HG02588 (cell line): ENCODE results near the gene THOC5.
"Not testable (repeated sequence)": the region's sequence is repeated elsewhere in the genome, so short reads cannot be mapped to it uniquely, and the experiment has no call there.

Experiments
- ATAC-seq: cut with Tn5 transposase; IDR thresholded peaks from one replicate; pipeline ENCODE4 v1.9.1; 2021; ENCODE audit warnings: mild to moderate bottlenecking, moderate library complexity; ENCODE audit not compliant: unreplicated experiment

The THOC5 gene

DNA sequence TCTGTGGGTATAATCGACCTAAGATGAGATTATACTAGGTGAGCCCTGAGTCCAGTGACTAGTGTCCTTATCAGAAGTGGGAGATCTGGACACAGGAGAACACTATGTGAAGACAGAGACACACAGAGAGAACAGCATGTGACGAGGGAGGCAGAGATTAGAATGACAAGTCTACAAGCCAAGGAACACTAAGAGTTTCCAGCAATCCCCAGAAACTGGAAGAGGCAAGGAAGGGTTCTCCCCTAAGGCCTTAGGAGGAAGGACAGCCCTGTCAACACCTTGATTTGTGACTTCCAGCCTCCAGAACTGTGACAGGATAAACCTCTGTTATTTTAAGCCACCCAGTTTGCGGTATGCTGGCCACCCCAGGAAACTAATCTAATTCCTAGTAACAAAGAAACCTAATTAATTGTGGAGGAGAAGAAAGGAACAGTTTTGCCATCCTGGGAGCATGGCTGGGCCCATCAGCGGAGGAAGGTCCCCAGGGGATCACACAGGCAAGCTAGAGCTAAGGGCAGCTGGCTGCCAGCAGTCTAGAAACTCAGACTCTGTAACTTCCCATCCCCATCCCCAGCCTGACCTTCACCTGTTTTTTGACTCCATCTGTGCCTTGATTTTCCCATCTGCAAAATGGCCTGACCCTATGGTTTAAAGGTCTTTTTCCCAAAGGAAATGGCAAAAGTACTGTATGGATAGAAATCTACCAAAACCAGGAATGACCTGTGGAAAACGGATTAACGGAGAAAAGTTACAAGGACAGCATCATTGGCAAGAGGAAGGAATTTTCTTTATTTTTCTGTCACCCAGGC is 10.3 kb upstream of the THOC5 start:
- ATAC-seq = no peak

DNA sequence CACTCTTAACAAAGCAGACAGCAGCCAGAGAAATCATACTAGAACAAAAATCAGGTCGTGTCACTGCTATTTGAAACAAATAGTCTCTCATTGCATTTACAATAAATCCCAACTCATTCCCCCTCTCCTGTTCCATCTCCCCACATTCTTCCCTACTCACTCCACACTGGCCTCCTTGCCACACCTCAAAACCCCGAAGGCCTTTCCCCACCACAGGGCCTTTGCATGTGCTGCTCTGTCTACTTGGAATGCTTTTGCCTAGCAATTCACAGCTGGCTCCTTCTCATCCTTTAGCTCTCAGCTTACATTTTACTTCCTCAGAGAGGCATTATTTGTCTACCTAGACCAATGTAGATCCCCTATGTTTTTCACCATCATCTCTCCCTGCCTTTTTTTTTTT is 6.3 kb upstream of the THOC5 start:
- no peak for ATAC-seq

- ATAC-seq = no peak
Observed at GRCh38 chr22:29559030-29559429, 5.5 kb upstream of the THOC5 start.

- ATAC-seq = no peak
Observed at GRCh38 chr22:29555065-29555644, 1.6 kb upstream of the THOC5 start.

- ATAC-seq = not testable (repeated sequence)
Observed at GRCh38 chr22:29552357-29552756, 1.2 kb downstream of the THOC5 start.

GRCh38 chr22:29550005-29550404 is 3.6 kb downstream of the THOC5 start:
- ATAC-seq = no peak

DNA sequence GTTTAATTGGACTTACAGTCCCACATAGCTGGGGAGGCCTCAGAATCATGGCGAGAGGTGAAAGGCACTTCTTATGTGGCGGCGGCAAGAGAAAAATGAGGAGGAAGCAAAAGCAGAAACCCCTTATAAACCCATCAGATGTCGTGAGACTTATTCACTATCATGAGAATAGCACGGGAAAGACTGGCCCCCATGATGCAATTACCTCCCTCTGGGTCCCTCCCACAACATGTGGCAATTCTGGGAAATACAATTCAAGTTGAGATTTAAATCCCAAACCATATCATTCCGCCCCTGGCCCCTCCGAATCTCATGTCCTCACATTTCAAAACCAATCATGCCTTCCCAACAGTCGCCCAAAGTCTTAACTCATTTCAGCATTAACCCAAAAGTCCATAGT is 8.5 kb downstream of the THOC5 start:
- ATAC-seq = not testable (repeated sequence)

- no peak for ATAC-seq
Observed at GRCh38 chr22:29541845-29542244, 11.7 kb downstream of the THOC5 start.

DNA sequence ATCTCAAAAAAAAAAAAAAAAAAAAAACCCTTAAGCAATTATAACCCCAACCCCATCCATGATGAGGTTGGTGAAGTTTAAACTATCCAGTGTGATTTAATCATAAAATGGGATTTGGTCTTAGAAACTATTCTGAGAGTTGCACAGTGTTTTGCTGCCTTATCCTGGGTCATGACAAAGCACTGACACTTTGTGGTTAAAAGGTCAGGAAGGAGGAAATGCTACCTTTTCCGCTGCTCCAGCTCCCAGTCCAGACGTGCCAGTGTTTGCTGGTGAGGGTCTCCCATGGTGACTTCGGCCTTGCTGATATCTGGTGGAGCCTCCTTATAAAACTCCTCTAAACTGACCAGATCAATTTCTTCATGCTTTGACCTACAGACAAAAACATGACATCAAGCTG is 14.5 kb downstream of the THOC5 start:
- ATAC-seq = no peak

GRCh38 chr22:29536411-29536810 is 17.1 kb downstream of the THOC5 start:
- ATAC-seq = no peak

- ATAC-seq = no peak
Observed at GRCh38 chr22:29531419-29531818, 22.1 kb downstream of the THOC5 start.

- no peak for ATAC-seq
Observed at GRCh38 chr22:29530716-29531115, 22.8 kb downstream of the THOC5 start.

DNA sequence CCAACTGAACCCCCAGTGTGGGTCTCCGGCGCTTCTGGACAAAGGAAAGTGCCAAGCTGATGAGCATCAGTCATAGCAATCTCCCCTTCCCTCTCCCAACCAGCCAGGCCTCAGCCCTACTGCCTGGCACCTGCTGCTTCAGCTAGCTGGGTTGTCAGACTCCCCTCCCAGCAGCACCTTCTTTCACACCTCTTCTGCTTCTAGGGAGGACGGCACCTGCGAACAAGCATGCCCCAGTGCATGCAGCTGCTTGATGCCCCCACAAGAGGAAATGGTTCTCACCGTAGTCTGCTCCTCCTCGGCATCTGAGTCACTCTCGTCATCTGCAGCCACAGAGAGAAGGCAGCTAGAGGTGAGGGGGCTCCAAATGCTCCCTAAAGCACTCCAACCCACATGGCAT is 25.4 kb downstream of the THOC5 start:
- no peak for ATAC-seq

DNA sequence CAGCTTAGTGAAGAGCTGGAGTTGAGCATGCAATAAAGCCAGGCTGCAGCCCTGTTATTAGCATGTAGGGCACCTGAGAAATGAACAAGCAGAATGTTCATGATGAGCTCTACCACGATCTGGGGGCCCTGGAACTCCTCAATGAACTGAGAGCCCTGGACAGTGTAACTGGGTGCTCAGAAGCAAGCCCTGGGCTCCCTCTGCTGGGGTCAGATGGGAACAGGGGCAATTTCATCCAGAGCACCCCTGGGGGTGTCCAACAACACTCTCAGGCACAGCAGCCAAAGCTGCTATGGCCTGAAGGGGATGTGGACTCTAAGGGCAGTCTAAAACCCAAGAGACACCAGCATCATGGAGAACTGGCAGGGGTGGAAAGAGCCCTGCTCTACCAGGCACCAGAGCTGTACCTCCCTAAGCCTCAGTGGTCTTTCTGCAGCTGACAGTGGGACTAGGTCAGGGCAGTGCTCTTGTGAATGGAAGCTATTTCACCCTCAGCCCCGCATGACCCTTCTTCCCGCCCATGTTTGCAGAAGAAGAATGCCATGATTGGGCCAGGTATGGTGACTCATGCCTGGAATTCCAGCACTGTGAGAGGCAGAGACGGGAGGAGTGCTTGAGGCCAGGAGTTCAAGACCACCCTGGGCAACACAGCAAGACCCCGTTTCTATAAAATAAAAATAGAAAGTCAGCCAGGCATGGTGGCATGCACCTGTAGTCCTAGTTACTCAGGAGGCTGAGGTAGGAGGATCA is 28.9 kb downstream of the THOC5 start:
- no peak for ATAC-seq

GRCh38 chr22:29523761-29524160 is 29.8 kb downstream of the THOC5 start:
- ATAC-seq = no peak

- no peak for ATAC-seq
Observed at GRCh38 chr22:29521526-29521925, 32.0 kb downstream of the THOC5 start.

DNA sequence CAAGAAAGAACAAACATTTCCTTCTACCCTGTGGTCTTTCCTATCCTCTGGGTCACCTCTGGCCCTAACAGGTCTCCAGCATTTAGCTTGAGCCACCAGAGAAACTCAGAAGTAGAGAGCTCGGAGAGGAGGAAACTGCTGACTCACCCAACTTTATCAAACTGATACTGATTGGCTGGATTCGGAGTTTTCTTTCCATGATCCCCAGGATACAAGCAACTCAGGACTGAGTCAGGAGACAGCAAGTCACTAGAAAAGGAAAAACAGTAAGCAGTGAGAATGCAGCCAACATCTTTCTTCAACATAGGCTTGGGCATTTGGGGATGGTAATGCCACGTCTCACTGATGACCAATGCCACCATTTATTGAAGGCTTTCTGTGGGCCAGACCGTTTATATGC is 32.7 kb downstream of the THOC5 start:
- no peak for ATAC-seq

DNA sequence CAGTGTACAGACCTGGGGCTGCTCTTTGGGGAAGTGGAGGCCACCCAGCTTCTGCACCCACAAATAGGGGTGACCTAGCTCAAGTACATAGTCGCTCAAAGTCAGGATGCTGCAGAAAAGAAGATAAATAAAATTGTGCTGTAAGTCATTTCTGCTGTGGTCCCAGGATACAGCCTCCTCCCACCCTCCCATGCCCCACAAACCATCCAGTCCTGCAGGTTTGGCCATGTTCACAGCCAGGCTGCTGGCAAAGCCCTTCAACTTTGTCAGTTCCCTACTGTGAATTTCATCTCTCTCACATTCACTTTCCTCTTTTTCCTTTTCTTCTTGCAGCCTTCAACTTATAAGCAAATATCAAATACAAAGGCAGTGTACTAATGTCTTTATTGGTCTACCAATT is 33.6 kb downstream of the THOC5 start:
- ATAC-seq = no peak

- ATAC-seq = no peak
Observed at GRCh38 chr22:29518427-29518826, 35.1 kb downstream of the THOC5 start.

GRCh38 chr22:29517215-29517908 is 36.2 kb downstream of the THOC5 start:
- no peak for ATAC-seq

DNA sequence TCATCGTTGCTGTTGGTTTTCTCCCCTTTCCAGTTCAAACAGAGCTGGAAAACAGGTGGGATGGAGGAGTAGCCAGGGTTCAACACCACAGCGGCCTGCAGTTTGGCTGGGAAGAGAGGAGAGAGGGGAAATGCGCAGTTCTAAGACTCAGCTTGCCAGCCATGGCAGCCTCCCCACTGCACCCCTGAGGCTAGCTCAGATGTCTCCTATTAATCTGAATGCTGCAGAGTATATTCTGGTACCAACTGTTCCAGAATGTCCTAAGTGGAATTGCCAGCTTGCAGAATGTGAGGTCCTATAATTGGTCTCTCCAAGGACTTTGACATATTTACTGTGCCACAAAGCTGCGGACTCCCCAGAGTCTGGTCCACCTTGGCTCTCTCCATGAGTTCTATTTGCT is 41.5 kb downstream of the THOC5 start:
- ATAC-seq = no peak
